HepG2 (cell line): Measurements from ENCODE around the gene H6PD.

Experiments
- HNRNPLL ChIP-seq: fragments of 200-400 bp; formaldehyde crosslinking; IDR thresholded peaks from 2 replicates; pipeline ENCODE4 v1.6.1; 2017; ENCODE audit warnings: mild to moderate bottlenecking, low read depth, low read length; ENCODE audit not compliant: poor library complexity, severe bottlenecking
- SRSF1 ChIP-seq: fragments of 200-400 bp; formaldehyde crosslinking; optimal IDR thresholded peaks from 2 replicates; pipeline ENCODE3; 2017; ENCODE audit warnings: mild to moderate bottlenecking, low read depth, low read length, moderate library complexity
- ZFP36 ChIP-seq: fragments of 150-350 bp; IDR thresholded peaks from 2 replicates; pipeline ENCODE4 v1.6.1; 2018; ENCODE audit warnings: borderline replicate concordance, low read length, low read depth; ENCODE audit not compliant: partially characterized antibody
- ZNF274 ChIP-seq: sonication (generic); formaldehyde crosslinking; IDR thresholded peaks from 2 replicates; pipeline ENCODE4 v1.5.1; 2020; ENCODE audit warnings: mild to moderate bottlenecking, missing genetic modification reagents

DNA sequence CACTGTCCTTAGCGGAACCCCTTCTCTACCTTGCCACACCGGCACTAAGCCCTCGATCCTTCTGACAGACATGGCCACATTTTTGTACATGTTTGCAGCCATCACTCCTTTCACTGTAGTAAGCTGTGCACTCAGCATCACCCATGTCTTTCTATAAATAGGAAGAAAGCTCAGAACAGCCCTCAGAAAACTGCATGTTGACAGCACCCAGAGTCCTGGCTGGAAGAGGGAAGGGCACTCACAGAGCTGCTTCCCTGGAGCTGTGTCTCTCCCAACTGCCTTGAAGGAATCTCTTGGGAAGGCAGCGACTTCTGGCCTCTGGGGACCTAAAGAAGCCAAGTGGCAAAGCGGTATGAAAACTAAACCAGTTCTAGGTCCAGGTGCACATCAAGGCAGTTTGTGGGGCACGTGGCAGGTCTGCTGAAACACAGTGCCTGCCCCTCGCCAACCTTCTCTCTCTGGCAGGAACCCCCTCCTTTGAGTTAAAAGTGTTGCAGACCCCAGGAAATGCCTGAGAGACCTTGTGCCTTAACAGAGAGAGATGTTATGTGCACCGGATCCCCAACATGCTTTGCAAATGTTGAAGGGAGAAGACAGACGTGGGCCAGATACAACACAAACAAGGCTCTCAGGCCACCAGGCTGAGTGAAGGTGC, 41.9 kb upstream of the H6PD start:
- TF ChIP-seq HNRNPLL: no peak
- TF ChIP-seq ZNF274 (CRISPR knock-in tag): no peak
- no peak for TF ChIP-seq ZFP36
- TF ChIP-seq SRSF1: no peak
